Breast epithelium (tissue), 3 donors: ENCODE measurements around the gene AGAP1.

ENCODE experiments used
- CTCF ChIP-seq, 3 donors: fragments of 450-650 bp; IDR thresholded peaks; one replicate each; pipeline ENCODE4 v1.5.1; 2016 to 2017; ENCODE audit warnings: antibody characterized with exemption in 3 of 3, mild to moderate bottlenecking in 3 of 3, moderate library complexity in 3 of 3
- POLR2A ChIP-seq: fragments of 450-650 bp; IDR thresholded peaks from one replicate; pipeline ENCODE4 v1.6.1; 2016; ENCODE audit warnings: antibody characterized with exemption, mild to moderate bottlenecking, moderate library complexity

DNA sequence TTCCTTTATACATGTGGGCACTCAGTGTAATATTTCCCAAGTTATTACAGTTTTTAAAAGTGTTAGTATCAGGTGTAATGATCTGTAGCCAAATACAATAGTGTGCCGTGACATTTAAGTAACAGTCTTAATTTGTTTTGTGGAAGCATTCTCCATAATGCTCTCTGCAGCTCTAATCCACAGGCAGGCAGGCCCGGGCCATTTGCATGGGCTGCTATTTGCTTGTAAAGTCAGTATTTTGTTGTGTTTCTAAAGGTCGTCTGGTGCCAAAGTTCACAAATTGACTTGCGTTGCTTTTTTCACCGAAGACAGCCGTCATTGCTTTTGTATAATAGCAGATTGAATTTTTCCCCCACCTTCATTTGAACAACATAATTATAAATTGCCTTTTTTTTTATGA is 521.3 kb downstream of the AGAP1 start:
- TF ChIP-seq CTCF (IDR thresholded peaks at IDR 0.05): no peak
- no peak for TF ChIP-seq POLR2A
